Loucy (cell line): ENCODE data around the gene PPM1M.

Source experiments
- EZH2phosphoT487 ChIP-seq: fragments of 200-600 bp; IDR thresholded peaks from 2 replicates; pipeline ENCODE4 v1.6.1; 2018; ENCODE audit warnings: antibody characterized with exemption, mild to moderate bottlenecking, moderate library complexity, borderline replicate concordance
- TF ChIP-seq, protein P1 (sequence below): fragments of 200-600 bp; sonication (generic); conservative IDR thresholded peaks from 2 replicates; pipeline ENCODE4 v1.5.1; 2014; ENCODE audit warnings: mild to moderate bottlenecking, antibody characterized with exemption, low read length

DNA sequence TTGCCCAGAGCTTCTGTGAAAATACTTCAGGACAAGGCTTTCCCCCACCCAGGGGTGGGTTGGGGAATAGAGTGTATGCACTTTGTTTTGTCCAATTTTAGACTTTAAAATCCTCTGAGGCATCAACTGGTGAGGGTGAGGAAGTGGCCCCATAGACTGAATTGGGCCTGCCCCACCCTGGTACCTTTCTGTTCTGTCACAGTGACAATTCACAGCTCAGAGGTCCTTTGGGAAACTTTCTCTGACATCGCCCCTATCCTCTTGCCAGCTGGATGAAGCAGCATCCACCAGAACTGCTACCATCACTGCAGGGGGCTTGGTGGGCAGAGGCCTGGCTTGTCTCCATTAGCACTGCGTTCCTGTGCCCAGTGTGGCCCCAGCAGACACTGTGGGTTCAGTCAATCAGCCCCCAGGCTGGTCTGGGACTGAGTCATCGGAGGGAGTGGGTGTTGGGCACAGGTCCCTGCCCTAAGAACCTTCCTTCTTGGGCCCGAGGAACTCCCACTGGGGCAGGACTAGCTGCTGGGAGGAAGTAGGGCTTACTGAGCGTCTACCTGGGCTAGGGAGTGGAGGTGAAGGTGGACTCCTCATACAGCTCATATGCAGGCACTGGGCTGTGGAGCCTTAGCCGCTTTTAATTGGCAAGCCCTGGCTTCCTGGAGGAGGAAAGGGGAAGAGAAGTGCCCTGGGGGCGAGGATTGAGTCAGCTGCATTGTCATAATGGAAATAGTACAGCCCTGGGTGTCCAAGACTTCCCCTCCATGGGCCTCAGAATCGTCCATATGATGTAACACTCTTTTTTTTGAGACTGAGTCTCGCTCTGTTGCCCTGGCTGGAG lies 1.5 kb upstream of the PPM1M start:
- TF ChIP-seq, protein P1, sequence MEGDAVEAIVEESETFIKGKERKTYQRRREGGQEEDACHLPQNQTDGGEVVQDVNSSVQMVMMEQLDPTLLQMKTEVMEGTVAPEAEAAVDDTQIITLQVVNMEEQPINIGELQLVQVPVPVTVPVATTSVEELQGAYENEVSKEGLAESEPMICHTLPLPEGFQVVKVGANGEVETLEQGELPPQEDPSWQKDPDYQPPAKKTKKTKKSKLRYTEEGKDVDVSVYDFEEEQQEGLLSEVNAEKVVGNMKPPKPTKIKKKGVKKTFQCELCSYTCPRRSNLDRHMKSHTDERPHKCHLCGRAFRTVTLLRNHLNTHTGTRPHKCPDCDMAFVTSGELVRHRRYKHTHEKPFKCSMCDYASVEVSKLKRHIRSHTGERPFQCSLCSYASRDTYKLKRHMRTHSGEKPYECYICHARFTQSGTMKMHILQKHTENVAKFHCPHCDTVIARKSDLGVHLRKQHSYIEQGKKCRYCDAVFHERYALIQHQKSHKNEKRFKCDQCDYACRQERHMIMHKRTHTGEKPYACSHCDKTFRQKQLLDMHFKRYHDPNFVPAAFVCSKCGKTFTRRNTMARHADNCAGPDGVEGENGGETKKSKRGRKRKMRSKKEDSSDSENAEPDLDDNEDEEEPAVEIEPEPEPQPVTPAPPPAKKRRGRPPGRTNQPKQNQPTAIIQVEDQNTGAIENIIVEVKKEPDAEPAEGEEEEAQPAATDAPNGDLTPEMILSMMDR = no peak
- TF ChIP-seq EZH2phosphoT487 = no peak
